Stimulated activated CD8-positive, alpha-beta memory T cell treated with anti-CD3 and anti-CD28 coated beads, Interleukin-12 subunit alpha, Interleukin-12 subunit beta, amount 100 ng/mL, for 24 hours (primary cell): ENCODE results near the gene KLHL17.
"Not testable (repeated sequence)": the region's sequence is repeated elsewhere in the genome, so short reads cannot be mapped to it uniquely, and the experiment has no call there.

Experiments
- DNase-seq: peaks from one replicate; pipeline ENCODE4 v3.0.0-alpha.2; 2020; ENCODE audit errors: extremely low read depth

KLHL17 gene

GRCh38 chr1:980602-981395, 20.4 kb downstream of the KLHL17 start:
- no peak for DNase-seq

DNA sequence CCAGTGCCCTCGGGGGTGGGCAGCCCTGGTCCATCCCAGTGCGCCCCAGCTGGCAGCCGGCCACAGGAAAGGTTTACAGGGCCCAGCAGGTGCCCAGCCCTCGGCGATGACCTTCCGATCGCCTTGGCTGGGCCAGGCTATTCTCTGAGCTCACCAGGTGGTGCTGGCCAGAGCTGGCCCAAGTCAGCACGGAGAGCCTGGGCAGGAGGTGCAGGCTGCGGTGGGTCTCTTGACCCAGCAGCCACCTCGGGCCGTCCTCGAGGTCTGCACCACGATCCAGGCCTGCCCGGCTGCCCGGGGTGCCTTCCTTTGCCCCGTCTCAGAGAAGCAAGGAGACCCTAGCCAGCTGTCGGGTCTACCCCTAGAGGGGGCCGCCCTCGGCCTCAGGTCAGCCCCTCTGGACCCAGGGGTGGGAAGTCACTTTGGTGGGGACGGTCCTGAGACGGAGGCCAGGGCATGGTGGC, 21.1 kb downstream of the KLHL17 start:
- no peak for DNase-seq

- no peak for DNase-seq
Measured at GRCh38 chr1:981955-982558, 21.7 kb downstream of the KLHL17 start, which contains the start of gene PERM1. Gene PERM1 (minus strand): TSS chr1:982093. CDS start chr1:981029, 1,064 bp downstream.

GRCh38 chr1:982765-983436, 22.5 kb downstream of the KLHL17 start:
- no peak for DNase-seq

GRCh38 chr1:983798-984475, 23.6 kb downstream of the KLHL17 start:
- no peak for DNase-seq

- no peak for DNase-seq
Measured at GRCh38 chr1:984476-984814, 24.1 kb downstream of the KLHL17 start.

GRCh38 chr1:985126-985525, 24.7 kb downstream of the KLHL17 start:
- no peak for DNase-seq

GRCh38 chr1:988061-988460, 27.7 kb downstream of the KLHL17 start:
- DNase-seq = not testable (repeated sequence)

DNA sequence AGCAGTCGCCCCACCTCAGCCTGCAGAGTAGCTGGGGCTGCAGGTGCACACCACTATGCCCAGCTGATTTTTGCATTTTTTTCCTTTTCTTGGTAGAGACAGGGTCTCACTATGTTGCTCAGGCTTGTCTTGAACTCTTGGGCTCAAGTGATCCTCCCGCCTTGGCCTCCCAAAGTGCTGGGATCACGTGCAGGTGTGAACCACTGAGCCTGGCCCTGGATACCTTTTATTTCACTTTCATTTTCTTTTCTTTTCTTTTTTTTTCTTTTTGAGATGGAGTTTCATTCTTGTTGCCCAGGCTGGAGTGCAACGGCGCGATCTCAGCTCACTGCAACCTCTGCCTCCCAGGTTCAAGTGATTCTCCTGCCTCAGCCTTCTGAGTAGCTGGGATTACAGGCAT, 30.9 kb downstream of the KLHL17 start:
- not testable (repeated sequence) for DNase-seq

- DNase-seq = no peak
Measured at GRCh38 chr1:991895-992294, 31.5 kb downstream of the KLHL17 start.

- DNase-seq = no peak
Measured at GRCh38 chr1:992362-992761, 32.0 kb downstream of the KLHL17 start.

- DNase-seq = no peak
Measured at GRCh38 chr1:993379-993995, 33.1 kb downstream of the KLHL17 start.

DNA sequence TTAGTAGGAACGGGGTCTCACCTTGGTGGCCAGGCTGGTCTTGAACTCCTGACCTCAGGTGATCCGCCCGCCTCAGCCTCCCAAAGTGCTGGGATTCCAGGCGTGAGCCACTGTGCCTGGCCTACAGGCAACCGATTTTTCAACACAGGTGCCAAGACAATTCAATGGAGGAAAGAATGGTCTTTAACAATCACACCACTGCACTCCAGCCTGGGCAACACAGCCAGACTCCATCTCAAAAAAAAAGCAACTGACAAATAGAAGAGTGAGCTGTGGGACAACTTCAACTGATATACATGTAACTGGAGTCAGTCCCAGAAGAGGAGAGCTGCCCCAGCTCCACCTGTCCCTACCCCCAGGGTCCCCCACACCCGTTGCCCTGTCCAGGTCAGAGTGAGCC, 34.2 kb downstream of the KLHL17 start:
- DNase-seq = not testable (repeated sequence)

DNA sequence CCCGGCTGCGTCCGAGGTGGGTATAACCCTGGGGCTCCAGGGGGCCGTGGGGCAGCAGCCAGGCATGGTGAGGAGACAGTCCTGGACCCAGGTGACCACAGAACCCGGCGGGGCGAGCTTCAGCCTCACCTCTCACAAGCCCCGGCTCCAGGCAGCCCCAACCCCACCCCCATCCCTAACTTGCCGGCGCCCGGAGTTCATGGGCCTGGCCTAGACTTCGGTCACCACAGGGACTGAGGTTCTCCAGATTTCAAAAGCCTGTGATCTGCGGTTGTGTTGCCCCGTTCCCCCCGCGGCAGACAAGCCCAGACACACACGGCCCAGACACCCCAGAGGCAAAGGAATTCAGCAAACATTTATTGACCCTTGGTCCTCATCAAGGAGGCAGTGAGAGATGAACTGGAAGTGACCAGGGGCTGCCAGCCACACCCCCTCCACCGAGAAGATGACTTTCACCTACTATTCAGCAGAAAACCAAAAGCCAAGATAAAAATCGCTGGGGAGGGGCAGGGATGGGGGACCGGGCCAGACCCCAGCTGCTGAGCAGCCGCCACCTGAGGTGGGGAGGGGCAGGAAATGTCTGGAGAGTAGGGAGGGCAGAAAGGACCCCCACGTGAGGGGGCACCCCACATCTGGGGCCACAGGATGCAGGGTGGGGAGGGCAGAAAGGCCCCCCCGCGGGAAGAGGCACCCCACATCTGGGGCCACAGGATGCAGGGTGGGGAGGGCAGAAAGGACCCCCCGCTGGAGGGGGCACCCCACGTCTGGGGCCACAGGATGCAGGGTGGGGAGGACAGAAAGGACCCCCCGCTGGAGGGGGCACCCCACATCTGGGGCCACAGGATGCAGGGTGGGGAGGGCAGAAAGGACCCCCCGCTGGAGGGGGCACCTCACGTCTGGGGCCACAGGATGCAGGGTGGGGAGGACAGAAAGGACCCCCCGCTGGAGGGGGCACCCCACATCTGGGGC, 35.6 kb downstream of the KLHL17 start:
- DNase-seq = no peak

DNA sequence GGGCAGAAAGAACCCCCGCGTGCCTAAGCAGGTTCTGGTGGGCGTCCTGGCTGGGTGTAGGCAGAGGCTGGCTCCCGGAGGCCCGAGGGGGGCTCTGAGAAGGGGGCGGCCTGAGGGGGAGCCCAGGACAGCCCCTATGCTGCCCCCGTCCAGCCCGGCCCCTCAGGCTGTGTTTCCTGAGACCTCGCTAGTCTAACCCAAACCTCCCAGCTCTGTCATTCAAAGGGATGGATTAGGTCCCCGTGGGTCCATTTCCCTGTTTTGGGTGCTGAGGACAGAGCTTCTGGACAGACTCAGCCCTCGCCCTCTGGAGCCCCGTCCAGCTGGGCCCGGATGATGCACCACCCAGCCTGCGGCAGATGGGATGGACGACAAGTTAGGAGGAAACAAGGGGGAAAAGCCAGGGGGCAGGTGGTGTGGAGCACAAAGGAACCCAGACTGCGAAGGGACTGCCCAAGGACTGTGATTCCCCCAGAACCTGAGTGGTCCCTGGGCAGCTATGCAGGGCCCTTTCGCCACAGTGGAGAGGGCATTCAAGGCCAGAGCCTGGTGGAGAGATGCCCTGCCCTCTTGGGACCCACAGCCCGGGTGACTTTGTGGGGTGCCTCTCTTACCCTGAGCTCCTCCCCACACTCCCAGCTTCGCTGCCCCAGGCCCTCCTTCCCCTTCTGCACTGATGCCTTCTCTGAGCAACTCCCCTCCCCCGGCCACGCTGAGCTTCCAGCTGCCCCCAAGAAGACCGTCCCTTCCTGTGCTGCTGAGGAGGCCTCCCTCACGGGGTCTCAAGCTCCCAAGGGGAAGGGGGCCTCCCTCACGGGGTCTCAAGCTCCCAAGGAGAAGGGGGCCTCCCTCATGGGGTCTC, 36.7 kb downstream of the KLHL17 start:
- DNase-seq = no peak

GRCh38 chr1:997713-997992, 37.3 kb downstream of the KLHL17 start:
- DNase-seq = no peak

DNA sequence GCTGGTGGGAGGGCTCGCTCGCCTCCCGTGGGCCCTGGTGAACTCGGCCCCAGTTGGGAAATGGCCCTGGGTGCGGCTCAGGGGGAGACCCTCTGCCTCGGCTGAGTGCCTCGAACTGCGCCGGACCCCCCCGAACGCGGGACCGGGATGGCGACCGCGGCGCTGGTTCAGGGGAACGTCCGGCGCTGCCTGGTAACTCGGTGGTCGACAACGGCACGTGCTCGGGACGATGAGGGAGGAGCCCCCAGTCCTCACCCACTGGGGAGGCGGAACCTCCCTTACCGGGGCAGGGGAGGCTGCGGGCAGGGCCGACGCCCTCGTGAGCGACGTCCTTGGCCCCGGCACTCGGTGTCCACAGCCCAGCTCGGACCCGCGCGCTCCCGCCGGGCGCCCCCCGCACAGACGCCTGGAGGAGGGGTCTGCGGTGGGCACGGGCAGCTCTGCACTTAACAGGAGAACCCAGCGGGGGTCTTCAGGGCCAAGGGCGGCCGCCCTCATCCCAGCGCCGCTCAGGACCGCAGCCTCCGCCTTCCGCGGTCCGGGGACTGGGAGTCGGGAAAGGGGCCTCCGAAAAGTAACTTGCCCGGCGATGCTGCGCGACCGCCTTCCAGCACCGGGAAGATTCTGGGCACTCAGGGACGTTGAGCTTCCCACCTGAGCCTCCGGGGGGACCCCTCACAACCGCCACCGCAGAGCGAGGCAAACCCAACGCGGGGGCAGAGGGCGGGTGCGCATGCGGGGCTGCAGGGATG, 37.8 kb downstream of the KLHL17 start:
- DNase-seq = no peak

DNA sequence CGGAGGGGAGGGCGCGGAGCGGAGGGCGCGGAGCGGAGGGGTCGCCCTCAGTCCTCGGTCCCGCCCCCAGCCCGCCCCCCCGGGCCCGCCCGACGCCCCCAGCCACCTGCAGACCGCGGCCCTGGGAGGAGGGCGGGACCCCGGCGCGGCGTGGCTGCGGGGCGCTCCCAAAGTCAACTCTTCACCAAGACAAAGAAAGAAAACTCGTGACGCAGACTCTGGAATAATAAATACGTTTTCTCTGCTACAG, 38.3 kb downstream of the KLHL17 start:
- no peak for DNase-seq

GRCh38 chr1:998995-999724, 38.8 kb downstream of the KLHL17 start:
- DNase-seq = no peak
